ENCODE results near the gene C6.

Gene C6

DNA sequence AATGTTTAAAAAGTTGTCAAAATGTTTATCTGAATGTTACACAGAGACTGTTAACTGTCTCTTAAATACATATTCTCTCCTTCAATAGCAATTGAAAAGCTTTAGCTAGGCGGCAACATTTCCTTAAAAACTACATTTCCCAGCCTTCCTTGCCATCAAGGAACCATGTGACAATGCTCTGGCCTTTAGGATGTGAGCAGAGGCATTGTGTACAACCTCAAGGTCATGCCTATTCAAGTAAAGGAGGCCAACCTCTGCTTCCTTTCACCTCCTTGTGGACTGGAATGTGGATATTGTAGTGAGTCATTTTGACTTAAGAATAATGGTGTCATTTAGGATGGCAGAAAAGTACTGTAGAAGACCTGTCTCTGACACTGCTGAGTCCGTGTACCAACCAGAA lies 118.5 kb downstream of the C6 start (continued):
- TF ChIP-seq, protein P1, sequence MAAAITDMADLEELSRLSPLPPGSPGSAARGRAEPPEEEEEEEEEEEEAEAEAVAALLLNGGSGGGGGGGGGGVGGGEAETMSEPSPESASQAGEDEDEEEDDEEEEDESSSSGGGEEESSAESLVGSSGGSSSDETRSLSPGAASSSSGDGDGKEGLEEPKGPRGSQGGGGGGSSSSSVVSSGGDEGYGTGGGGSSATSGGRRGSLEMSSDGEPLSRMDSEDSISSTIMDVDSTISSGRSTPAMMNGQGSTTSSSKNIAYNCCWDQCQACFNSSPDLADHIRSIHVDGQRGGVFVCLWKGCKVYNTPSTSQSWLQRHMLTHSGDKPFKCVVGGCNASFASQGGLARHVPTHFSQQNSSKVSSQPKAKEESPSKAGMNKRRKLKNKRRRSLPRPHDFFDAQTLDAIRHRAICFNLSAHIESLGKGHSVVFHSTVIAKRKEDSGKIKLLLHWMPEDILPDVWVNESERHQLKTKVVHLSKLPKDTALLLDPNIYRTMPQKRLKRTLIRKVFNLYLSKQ (tag by site-specific recombination; IDR thresholded peaks at IDR 0.05; ENCODE audit: borderline replicate concordance): no peak
- TF ChIP-seq ZSCAN23 (tag by site-specific recombination; IDR thresholded peaks at IDR 0.05): no peak

DNA sequence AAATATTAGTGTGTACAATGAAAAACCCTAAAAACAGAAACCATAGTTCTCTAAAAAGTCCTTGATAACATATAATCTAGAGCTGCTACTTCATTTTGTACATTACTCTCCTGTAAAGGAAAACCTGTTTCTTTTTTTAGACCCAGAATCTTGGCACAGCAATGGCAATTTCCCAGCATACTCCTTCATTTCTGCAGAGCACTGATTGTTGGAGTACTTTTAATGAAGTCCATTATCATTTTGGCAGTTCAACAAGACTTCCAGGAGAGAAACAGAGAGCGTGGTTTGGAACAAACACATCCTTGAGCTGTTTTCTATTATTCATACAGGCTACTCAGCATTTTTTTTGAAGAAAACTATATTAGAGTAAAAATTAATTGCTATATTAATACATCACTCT lies 119.5 kb downstream of the C6 start:
- CTCF ChIA-PET: no interaction called here
- POLR2A ChIA-PET: no interaction called here
- H3K4me1 ChIP-seq (ENCODE audit: control insufficient read depth, insufficient read depth, low read length): no peaks in the 10 kb centered on the region
- H3K27ac ChIP-seq (ENCODE audit: extremely low read depth, low read depth, low read length): no peak overlapping the region
- no peaks in the 10 kb centered on the region for H3K9me3 ChIP-seq (ENCODE audit: control insufficient read depth, insufficient read depth, low read depth, low read length)
- TF ChIP-seq ZNF221 (tag by site-specific recombination; IDR thresholded peaks at IDR 0.05; ENCODE audit: borderline replicate concordance) (no peak), HOXD13 (CRISPR knock-in tag; IDR thresholded peaks at IDR 0.05; ENCODE audit: borderline replicate concordance) (no peak), ZNF132 (tag by site-specific recombination; IDR thresholded peaks at IDR 0.05; ENCODE audit: borderline replicate concordance) (no peak), ZNF239 (tag by site-specific recombination; IDR thresholded peaks at IDR 0.05) (no peak), ZSCAN23 (tag by site-specific recombination; IDR thresholded peaks at IDR 0.05) (no peak), ZNF155 (tag by site-specific recombination; IDR thresholded peaks at IDR 0.05) (no peak), ZXDB (tag by site-specific recombination; IDR thresholded peaks at IDR 0.05) (no peak), ZNF211 (tag by site-specific recombination; IDR thresholded peaks at IDR 0.05; ENCODE audit: low read depth) (no peak)
- TF ChIP-seq, protein P2, sequence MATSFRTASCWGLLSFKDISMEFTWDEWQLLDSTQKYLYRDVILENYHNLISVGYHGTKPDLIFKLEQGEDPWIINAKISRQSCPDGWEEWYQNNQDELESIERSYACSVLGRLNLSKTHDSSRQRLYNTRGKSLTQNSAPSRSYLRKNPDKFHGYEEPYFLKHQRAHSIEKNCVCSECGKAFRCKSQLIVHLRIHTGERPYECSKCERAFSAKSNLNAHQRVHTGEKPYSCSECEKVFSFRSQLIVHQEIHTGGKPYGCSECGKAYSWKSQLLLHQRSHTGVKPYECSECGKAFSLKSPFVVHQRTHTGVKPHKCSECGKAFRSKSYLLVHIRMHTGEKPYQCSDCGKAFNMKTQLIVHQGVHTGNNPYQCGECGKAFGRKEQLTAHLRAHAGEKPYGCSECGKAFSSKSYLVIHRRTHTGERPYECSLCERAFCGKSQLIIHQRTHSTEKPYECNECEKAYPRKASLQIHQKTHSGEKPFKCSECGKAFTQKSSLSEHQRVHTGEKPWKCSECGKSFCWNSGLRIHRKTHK (tag by site-specific recombination; IDR thresholded peaks at IDR 0.05): no peak
- no peak overlapping the region for H3K4me3 ChIP-seq (ENCODE audit: low read depth, low read length)
- no peaks in the 10 kb centered on the region for H3K36me3 ChIP-seq (ENCODE audit: control insufficient read depth in 2 of 2, insufficient read depth in 1 of 2, low read length in 2 of 2)

All from HEK293 (cell line).